ENCODE results near the gene KRTAP10-5. TPM values are rescaled to one million over a fixed set of nuclear protein-coding genes. Genes with fewer than 3 reads are reported as not detected.

The KRTAP10-5 gene
- total RNA-seq, 1 donor from 2014 or later: not detected

DNA sequence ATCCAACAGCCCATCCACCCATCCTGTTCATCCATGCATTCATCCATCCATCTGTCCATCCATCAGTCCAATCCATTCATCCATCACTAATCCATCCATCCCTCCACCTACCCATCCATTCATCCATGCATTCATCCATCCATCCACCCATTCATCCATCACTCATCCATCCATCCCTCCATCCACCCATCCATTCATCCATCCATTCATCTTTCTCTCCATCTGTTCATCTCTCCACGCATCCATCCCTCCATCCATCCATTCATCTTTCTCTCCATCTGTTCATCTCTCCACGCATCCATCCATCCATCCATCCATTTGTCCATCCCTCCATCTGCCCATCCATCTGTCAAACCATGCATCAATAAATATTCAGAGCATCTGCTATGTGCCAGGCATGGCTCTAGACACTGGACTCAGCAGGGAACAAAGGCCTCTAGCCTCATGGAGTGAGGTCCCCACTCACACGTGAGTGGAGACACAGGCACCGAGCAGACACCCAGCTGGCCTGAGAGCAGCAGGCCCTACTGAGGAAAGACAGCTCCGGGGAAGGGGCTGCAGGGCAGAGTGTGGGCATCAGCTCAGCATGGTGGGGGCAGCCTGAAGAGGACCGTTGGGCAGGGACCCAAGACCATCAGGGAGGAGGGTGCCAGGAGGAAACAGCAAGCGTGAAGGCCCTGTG lies 50.0 kb downstream of the KRTAP10-5 start:
- intact Hi-C loops (cut with micrococcal nuclease): no loop called here

DNA sequence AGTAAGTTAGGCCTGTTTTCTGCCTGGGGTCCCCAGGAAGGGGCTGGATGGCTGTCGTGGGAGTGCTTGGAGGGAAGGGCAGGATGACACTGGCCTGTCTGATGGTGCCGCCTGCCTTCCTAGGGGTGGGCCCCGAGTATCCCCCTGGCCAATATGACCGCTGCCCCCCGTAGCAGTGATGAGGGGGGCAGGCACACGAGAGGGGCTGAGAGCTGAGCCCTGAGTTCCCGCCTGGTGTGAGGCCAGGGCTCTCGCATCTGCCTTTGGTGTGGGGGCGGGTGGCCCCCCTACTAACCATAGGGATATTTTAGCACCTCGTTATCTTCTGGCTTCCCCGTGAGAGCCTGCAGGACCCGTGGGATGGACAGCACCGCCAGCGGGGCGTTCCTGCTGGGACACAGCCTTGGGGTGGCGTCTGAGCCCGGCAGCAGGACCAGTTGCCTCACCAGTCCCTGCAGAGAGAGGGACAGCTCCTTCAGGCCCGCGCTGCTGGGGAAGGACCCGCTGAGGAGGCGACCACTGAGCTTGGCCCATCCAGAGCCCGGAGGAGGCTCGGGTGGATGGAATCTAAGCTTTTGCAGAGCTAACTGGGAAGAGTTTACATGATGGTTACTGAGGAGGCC lies 50.8 kb downstream of the KRTAP10-5 start:
- intact Hi-C loops (cut with micrococcal nuclease): no loop called here

Other genes starting within 250 kb of the KRTAP10-5 start
- 17.4 and 17.8 TPM in 2 replicates for gene CFAP410, start 241.2 kb downstream of the KRTAP10-5 start, total RNA-seq
- 35.2 and 35.6 TPM in 2 replicates for gene TRPM2, start 227.0 kb downstream of the KRTAP10-5 start, total RNA-seq
- 2.7 and 2.9 TPM in 2 replicates for gene LRRC3, start 125.1 kb downstream of the KRTAP10-5 start, total RNA-seq
- gene KRTAP10-1, start 40.4 kb downstream of the KRTAP10-5 start, total RNA-seq: not detected in 2 replicates
- gene KRTAP10-2, start 29.1 kb downstream of the KRTAP10-5 start, total RNA-seq: not detected in 2 replicates
- gene KRTAP10-3, start 21.8 kb downstream of the KRTAP10-5 start, total RNA-seq: not detected in 2 replicates
- not detected in 2 replicates for gene KRTAP10-4, start 6.9 kb downstream of the KRTAP10-5 start, total RNA-seq
- gene KRTAP10-6, start 11.9 kb upstream of the KRTAP10-5 start, total RNA-seq: not detected in 2 replicates
- not detected in 2 replicates for gene KRTAP10-7, start 20.0 kb upstream of the KRTAP10-5 start, total RNA-seq
- not detected in 2 replicates for gene KRTAP10-8, start 31.5 kb upstream of the KRTAP10-5 start, total RNA-seq
- gene KRTAP10-9, start 46.5 kb upstream of the KRTAP10-5 start, total RNA-seq: not detected in 2 replicates
- not detected in 2 replicates for gene KRTAP10-10, start 56.8 kb upstream of the KRTAP10-5 start, total RNA-seq
- gene KRTAP10-11, start 65.8 kb upstream of the KRTAP10-5 start, total RNA-seq: not detected in 2 replicates
- not detected in 2 replicates for gene KRTAP12-4, start 74.1 kb upstream of the KRTAP10-5 start, total RNA-seq
- gene KRTAP12-3, start 77.3 kb upstream of the KRTAP10-5 start, total RNA-seq: not detected in 2 replicates
- gene KRTAP12-2, start 86.3 kb upstream of the KRTAP10-5 start, total RNA-seq: not detected in 2 replicates
- gene KRTAP12-1, start 101.6 kb upstream of the KRTAP10-5 start, total RNA-seq: not detected in 2 replicates
- gene KRTAP10-12, start 116.6 kb upstream of the KRTAP10-5 start, total RNA-seq: not detected in 2 replicates
- not detected in 2 replicates for gene TSPEAR, start 131.0 kb upstream of the KRTAP10-5 start, total RNA-seq
- 108 and 112 TPM in 2 replicates for gene UBE2G2, start 221.2 kb upstream of the KRTAP10-5 start, total RNA-seq
- 90.0 and 96.4 TPM in 2 replicates for gene SUMO3, start 237.5 kb upstream of the KRTAP10-5 start, total RNA-seq